ENCODE measurements around the gene RNPEPL1.

RNPEPL1 gene

GRCh38 chr2:240568678-240569522, 616 bp downstream of the RNPEPL1 start:
- Histone ChIP-seq H3K4me3 (ENCODE audit: low read depth in 1 of 2, low read length in 2 of 2) (peak overlapping the region; percentile 72 to 83), H3K4me1 (ENCODE audit: control insufficient read depth in 1 of 2, insufficient read depth in 2 of 2, low read length in 2 of 2) (peaks cover 22 to 45% of the 10 kb centered on the region in 2 donors), H3K9me3 (ENCODE audit: control insufficient read depth in 1 of 2, low read length in 2 of 2) (no peaks in the 10 kb centered on the region), H3K27ac (ENCODE audit: low read length) (no peak overlapping the region), H3K36me3 (ENCODE audit: control insufficient read depth in 1 of 2, insufficient read depth in 2 of 2, low read length in 2 of 2) (peaks cover 0 to 12% of the 10 kb centered on the region in 2 donors), H3K27me3 (ENCODE audit: low read depth, low read length) (no peaks in the 10 kb centered on the region)

- Histone ChIP-seq H3K4me3 (ENCODE audit: low read depth in 1 of 2, low read length in 2 of 2) (peak overlapping the region; percentile 72 to 83), H3K9me3 (ENCODE audit: control insufficient read depth in 1 of 2, low read length in 2 of 2) (no peaks in the 10 kb centered on the region), H3K27me3 (ENCODE audit: low read depth, low read length) (no peaks in the 10 kb centered on the region), H3K27ac (ENCODE audit: low read length) (no peak overlapping the region), H3K4me1 (ENCODE audit: control insufficient read depth in 1 of 2, insufficient read depth in 2 of 2, low read length in 2 of 2) (peaks cover 22 to 45% of the 10 kb centered on the region in 2 donors), H3K36me3 (ENCODE audit: control insufficient read depth in 1 of 2, insufficient read depth in 2 of 2, low read length in 2 of 2) (peaks cover 0 to 15% of the 10 kb centered on the region in 2 donors)
Measured at GRCh38 chr2:240569523-240569997, 1.3 kb downstream of the RNPEPL1 start.

DNA sequence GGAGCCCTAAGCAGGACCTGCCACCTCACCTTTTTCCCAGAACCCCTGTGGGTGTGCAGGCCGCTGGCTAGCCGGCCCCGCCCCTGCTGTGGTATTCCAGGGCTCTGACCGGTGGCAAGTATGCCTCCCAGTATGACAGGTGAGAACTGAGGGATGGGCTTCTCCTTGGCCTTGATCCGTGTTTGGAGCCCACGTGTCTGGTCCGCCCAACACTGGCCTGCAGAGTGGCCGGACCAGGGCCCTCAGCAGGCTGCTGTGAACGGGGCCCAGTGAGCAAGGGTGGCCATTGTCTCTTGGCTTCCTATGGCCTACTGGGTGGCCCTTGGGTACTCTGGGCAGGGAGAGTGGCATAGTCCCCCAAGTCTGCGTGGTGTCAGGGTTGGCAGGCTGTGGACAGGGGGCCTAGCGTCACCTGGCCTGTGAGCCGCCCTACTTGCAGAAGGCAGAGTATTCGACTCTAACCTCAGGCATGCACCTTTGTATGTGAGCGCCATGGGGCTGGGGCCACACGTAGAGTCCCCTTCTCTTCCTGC, 1.8 kb downstream of the RNPEPL1 start:
- H3K4me1 ChIP-seq (ENCODE audit: control insufficient read depth in 1 of 2, insufficient read depth in 2 of 2, low read length in 2 of 2) = peaks cover 20 to 45% of the 10 kb centered on the region in 2 donors
- H3K27ac ChIP-seq (ENCODE audit: low read length) = no peak overlapping the region
- H3K4me3 ChIP-seq (ENCODE audit: low read depth in 1 of 2, low read length in 2 of 2) = peak overlapping the region; percentile 72 to 83
- H3K27me3 ChIP-seq (ENCODE audit: low read depth, low read length) = no peaks in the 10 kb centered on the region
- no peaks in the 10 kb centered on the region for H3K9me3 ChIP-seq (ENCODE audit: control insufficient read depth in 1 of 2, low read length in 2 of 2)
- peaks cover 0 to 21% of the 10 kb centered on the region in 2 donors for H3K36me3 ChIP-seq (ENCODE audit: control insufficient read depth in 1 of 2, insufficient read depth in 2 of 2, low read length in 2 of 2)

DNA sequence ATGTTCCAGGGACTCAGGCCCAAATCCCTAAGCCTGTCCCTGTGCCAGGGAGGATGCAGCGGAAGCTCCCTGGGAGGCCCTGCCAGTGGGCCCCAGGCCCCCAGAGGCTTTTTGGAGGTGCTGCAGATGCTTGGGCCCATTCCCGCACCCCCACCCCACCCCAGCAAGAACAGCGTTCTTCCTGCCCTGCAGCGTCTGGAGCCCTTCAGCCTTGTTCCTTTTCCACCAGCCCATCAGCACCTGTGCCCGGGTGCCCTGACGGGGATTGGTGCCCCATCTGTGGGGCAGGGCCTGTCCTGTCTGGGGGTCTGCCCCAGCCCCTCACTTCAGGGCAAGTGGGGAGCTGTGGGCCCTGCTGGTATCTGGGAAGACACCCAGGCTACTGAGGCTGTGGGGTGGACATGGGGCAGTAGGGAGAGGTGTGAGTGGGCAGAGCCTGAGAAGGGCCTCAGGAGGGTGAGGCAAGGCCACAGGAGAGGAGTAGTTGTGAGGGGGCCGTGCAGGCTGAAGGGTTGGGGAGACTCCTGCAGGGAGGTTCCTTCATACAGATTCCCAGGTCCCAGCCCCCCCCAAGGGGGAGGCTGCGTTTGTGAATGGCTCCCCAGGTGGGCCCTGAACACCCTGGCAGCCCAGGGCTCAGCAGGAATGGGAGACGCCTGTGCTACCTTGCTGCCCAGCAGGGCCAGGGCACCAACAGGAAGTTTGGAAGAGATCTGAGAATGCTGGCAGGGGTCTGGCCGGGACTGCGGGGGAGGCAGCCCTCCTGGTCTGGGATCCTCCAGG, 2.4 kb downstream of the RNPEPL1 start:
- no peaks in the 10 kb centered on the region for H3K9me3 ChIP-seq (ENCODE audit: control insufficient read depth in 1 of 2, low read length in 2 of 2)
- H3K36me3 ChIP-seq (ENCODE audit: control insufficient read depth in 1 of 2, insufficient read depth in 2 of 2, low read length in 2 of 2) = peaks cover 0 to 27% of the 10 kb centered on the region in 2 donors
- H3K4me3 ChIP-seq (ENCODE audit: low read depth in 1 of 2, low read length in 2 of 2) = peak overlapping the region in 1 of 2 donors; percentile 83
- no peaks in the 10 kb centered on the region for H3K27me3 ChIP-seq (ENCODE audit: low read depth, low read length)
- H3K27ac ChIP-seq (ENCODE audit: low read length) = no peak overlapping the region
- H3K4me1 ChIP-seq (ENCODE audit: control insufficient read depth in 1 of 2, insufficient read depth in 2 of 2, low read length in 2 of 2) = peaks cover 17 to 42% of the 10 kb centered on the region in 2 donors

- Histone ChIP-seq H3K36me3 (ENCODE audit: control insufficient read depth in 1 of 2, insufficient read depth in 2 of 2, low read length in 2 of 2) (peaks cover 0 to 34% of the 10 kb centered on the region in 2 donors), H3K4me1 (ENCODE audit: control insufficient read depth in 1 of 2, insufficient read depth in 2 of 2, low read length in 2 of 2) (peaks cover 13 to 36% of the 10 kb centered on the region in 2 donors), H3K9me3 (ENCODE audit: control insufficient read depth in 1 of 2, low read length in 2 of 2) (no peaks in the 10 kb centered on the region), H3K4me3 (ENCODE audit: low read depth in 1 of 2, low read length in 2 of 2) (no peak overlapping the region), H3K27ac (ENCODE audit: low read length) (no peak overlapping the region), H3K27me3 (ENCODE audit: low read depth, low read length) (no peaks in the 10 kb centered on the region)
Measured at GRCh38 chr2:240571314-240571973, 3.2 kb downstream of the RNPEPL1 start.

DNA sequence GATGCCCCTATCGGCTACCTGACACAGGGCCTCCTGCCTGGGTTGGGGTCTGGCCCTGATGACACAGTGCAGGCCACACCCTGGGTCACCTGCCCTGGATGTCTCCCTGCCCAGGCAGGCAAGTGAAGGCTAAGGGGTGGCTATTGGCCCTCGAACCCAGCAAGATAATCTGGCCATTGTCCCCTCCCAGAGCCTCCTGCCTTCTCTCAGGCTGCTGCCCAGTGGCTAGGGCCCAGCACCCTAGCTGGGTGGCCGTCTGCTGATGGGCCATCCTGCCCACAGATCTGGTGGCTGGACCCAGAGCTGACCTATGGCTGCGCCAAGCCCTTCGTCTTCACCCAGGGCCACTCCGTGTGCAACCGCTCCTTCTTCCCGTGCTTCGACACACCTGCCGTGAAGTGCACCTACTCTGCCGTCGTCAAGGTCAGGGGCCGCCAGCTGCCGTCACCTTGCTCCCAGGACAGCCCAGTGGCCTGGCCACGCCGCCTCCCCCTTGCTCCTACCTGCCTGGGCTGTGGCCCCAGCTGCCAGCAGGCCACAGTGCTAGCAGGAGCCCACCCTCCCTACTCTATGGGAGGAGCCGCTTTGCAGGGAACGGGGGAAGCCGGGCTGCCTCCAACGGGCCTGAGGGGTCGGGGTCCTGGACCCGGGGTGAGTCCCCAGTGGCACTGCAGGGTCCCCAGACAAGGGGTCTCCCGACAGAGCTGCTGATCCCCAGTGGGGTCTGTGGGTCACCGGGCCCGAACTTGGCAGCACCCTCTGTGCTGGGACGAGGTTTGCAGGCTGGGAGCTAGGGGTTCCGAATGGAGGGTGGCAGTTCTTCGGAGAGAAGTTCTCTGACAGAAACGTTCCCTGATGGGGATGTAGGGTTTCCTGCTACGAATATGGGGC, 4.1 kb downstream of the RNPEPL1 start:
- no peak overlapping the region for H3K4me3 ChIP-seq (ENCODE audit: low read depth in 1 of 2, low read length in 2 of 2)
- peaks cover 4 to 44% of the 10 kb centered on the region in 2 donors for H3K36me3 ChIP-seq (ENCODE audit: control insufficient read depth in 1 of 2, insufficient read depth in 2 of 2, low read length in 2 of 2)
- no peaks in the 10 kb centered on the region for H3K27me3 ChIP-seq (ENCODE audit: low read depth, low read length)
- H3K9me3 ChIP-seq (ENCODE audit: control insufficient read depth in 1 of 2, low read length in 2 of 2) = no peaks in the 10 kb centered on the region
- peaks cover 9 to 27% of the 10 kb centered on the region in 2 donors for H3K4me1 ChIP-seq (ENCODE audit: control insufficient read depth in 1 of 2, insufficient read depth in 2 of 2, low read length in 2 of 2)
- no peak overlapping the region for H3K27ac ChIP-seq (ENCODE audit: low read length)

GRCh38 chr2:240573071-240573515, 4.8 kb downstream of the RNPEPL1 start:
- Histone ChIP-seq H3K4me3 (ENCODE audit: low read depth in 1 of 2, low read length in 2 of 2) (no peak overlapping the region), H3K27ac (ENCODE audit: low read length) (no peak overlapping the region)

DNA sequence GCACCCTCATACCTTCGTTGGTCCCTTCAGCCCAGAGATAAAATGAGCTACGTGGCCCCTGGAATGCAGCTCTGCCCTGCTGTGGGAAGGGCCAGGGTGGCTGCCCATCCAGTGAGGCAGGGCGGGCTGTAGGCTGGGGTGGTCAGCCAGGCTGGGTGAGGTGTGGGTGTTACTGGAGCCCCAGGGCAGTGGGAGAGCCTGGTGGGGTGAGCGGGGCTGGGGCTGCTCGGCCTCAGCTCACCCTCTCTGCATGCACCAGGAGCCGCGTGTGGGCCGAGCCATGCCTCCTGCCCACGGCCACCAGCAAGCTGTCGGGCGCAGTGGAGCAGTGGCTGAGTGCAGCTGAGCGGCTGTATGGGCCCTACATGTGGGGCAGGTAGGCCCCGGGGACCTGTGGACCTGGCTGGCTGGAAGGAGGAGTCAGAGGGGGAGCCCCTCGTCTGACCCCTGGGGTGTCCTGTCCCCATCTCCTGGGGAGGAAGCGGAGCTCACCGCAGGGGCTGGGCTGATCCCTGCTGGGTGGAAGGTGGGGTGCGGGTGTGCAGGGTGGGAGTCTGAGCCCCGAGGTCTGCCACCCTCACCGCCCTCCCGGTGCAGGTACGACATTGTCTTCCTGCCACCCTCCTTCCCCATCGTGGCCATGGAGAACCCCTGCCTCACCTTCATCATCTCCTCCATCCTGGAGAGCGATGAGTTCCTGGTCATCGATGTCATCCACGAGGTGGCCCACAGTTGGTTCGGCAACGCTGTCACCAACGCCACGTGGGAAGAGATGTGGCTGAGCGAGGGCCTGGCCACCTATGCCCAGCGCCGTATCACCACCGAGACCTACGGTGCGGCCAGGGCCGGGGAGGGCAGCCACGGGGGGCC, 5.5 kb downstream of the RNPEPL1 start:
- Histone ChIP-seq H3K36me3 (ENCODE audit: control insufficient read depth in 1 of 2, insufficient read depth in 2 of 2, low read length in 2 of 2) (peaks cover 4 to 57% of the 10 kb centered on the region in 2 donors), H3K4me1 (ENCODE audit: control insufficient read depth in 1 of 2, insufficient read depth in 2 of 2, low read length in 2 of 2) (peaks cover 5 to 22% of the 10 kb centered on the region in 2 donors), H3K9me3 (ENCODE audit: control insufficient read depth in 1 of 2, low read length in 2 of 2) (no peaks in the 10 kb centered on the region), H3K27ac (ENCODE audit: low read length) (no peak overlapping the region), H3K4me3 (ENCODE audit: low read depth in 1 of 2, low read length in 2 of 2) (no peak overlapping the region), H3K27me3 (ENCODE audit: low read depth, low read length) (no peaks in the 10 kb centered on the region)

More at GRCh38 chr2:240573071-240573515, 4.8 kb downstream of the RNPEPL1 start:
- peaks cover 4 to 51% of the 10 kb centered on the region in 2 donors for H3K36me3 ChIP-seq (ENCODE audit: control insufficient read depth in 1 of 2, insufficient read depth in 2 of 2, low read length in 2 of 2)
- H3K4me1 ChIP-seq (ENCODE audit: control insufficient read depth in 1 of 2, insufficient read depth in 2 of 2, low read length in 2 of 2) = peaks cover 5 to 22% of the 10 kb centered on the region in 2 donors
- no peaks in the 10 kb centered on the region for H3K9me3 ChIP-seq (ENCODE audit: control insufficient read depth in 1 of 2, low read length in 2 of 2)
- no peaks in the 10 kb centered on the region for H3K27me3 ChIP-seq (ENCODE audit: low read depth, low read length)

- Histone ChIP-seq H3K4me3 (ENCODE audit: low read depth in 1 of 2, low read length in 2 of 2) (no peak overlapping the region), H3K27ac (ENCODE audit: low read length) (no peak overlapping the region), H3K27me3 (ENCODE audit: low read depth, low read length) (no peaks in the 10 kb centered on the region), H3K36me3 (ENCODE audit: control insufficient read depth in 1 of 2, insufficient read depth in 2 of 2, low read length in 2 of 2) (peaks cover 4 to 57% of the 10 kb centered on the region in 2 donors), H3K9me3 (ENCODE audit: control insufficient read depth in 1 of 2, low read length in 2 of 2) (no peaks in the 10 kb centered on the region), H3K4me1 (ENCODE audit: control insufficient read depth in 1 of 2, insufficient read depth in 2 of 2, low read length in 2 of 2) (peaks cover 7 to 26% of the 10 kb centered on the region in 2 donors)
Measured at GRCh38 chr2:240574386-240575100, 6.3 kb downstream of the RNPEPL1 start.
